Uterus (tissue), 2 donors: ENCODE measurements around the gene HPSE.
"Not testable (repeated sequence)": the region's sequence is repeated elsewhere in the genome, so short reads cannot be mapped to it uniquely, and the experiment has no call there.

Source experiments
- CTCF ChIP-seq, 4 experiments: fragments of 200-600 bp in 2 of 4; fragments of 450-650 bp in 2 of 4; sonication (generic) in 2 of 4; IDR thresholded peaks; one replicate each; pipeline ENCODE4 v1.5.1; 2016 to 2019; ENCODE audit warnings: antibody characterized with exemption in 4 of 4, mild to moderate bottlenecking in 2 of 4, moderate library complexity in 1 of 4
- POLR2A ChIP-seq, 2 donors: fragments of 450-650 bp; IDR thresholded peaks; one replicate each; pipeline ENCODE4 v1.6.1; 2016; ENCODE audit warnings: antibody characterized with exemption in 2 of 2, mild to moderate bottlenecking in 1 of 2, moderate library complexity in 1 of 2

- not testable (repeated sequence) for TF ChIP-seq CTCF, POLR2A (IDR thresholded peaks at IDR 0.05)
These were observed 44.4 kb downstream of the HPSE start for GRCh38 chr4:83290059-83290774.
